Keratinocyte (primary cell): ENCODE data around the gene DIS3L2. TPM values are rescaled to one million over a fixed set of nuclear protein-coding genes. Genes with fewer than 3 reads are reported as not detected.
"Not testable (repeated sequence)": the region's sequence is repeated elsewhere in the genome, so short reads cannot be mapped to it uniquely, and the experiment has no call there.

Experiments
- DNase-seq: peaks from one replicate; pipeline ENCODE4 v3.0.0-alpha.2; 2011; ENCODE audit warnings: low read depth, missing footprints, low spot score
- FAIRE-seq: peaks from 2 replicates; lab custom pipeline; 2011; peaks lifted over from hg19 to GRCh38; lab: Jason Lieb, UNC
- H2AFZ ChIP-seq: 2 replicates; pipeline ENCODE4 v1.6.0; 2012; ENCODE audit warnings: low read length, control low read depth, inconsistent platforms; ENCODE audit not compliant: control insufficient read depth
- H3K27ac ChIP-seq: 2 replicates; pipeline ENCODE4 v1.5.1; 2011; ENCODE audit warnings: low read length; ENCODE audit not compliant: control insufficient read depth, insufficient read depth
- H3K27me3 ChIP-seq: 3 replicates; pipeline ENCODE4 v1.6.0; 2011; ENCODE audit warnings: low read length; ENCODE audit not compliant: control insufficient read depth, insufficient read depth; ENCODE audit errors: extremely low read depth
- H3K36me3 ChIP-seq, 2 experiments: 2 replicates in 1 of 2; 3 replicates in 1 of 2; pipeline ENCODE4 v1.5.1; 2011; ENCODE audit warnings: low read length in 2 of 2, mild to moderate bottlenecking in 1 of 2; ENCODE audit not compliant: control insufficient read depth in 2 of 2, insufficient read depth in 2 of 2; ENCODE audit errors: extremely low read depth in 1 of 2
- H3K4me1 ChIP-seq: 3 replicates; pipeline ENCODE4 v1.5.1; 2011; ENCODE audit warnings: low read length; ENCODE audit not compliant: control insufficient read depth, insufficient read depth; ENCODE audit errors: extremely low read depth
- H3K4me2 ChIP-seq: 3 replicates; pipeline ENCODE4 v1.6.0; 2011; ENCODE audit warnings: low read depth, low read length; ENCODE audit not compliant: control insufficient read depth, insufficient read depth; ENCODE audit errors: extremely low read depth
- H3K4me3 ChIP-seq, 3 experiments: fragments of 200-600 bp in 1 of 3; sonication (generic) in 1 of 3; 2 replicates in 2 of 3; 3 replicates in 1 of 3; pipeline ENCODE4 v1.5.1; 2011 to 2016; ENCODE audit warnings: low read length in 3 of 3, mild to moderate bottlenecking in 3 of 3, control low read depth in 2 of 3, inconsistent platforms in 1 of 3, low read depth in 1 of 3, mixed read lengths in 1 of 3, mixed run types in 1 of 3, moderate library complexity in 1 of 3; ENCODE audit not compliant: control insufficient read depth in 2 of 3, insufficient read depth in 2 of 3; ENCODE audit errors: extremely low read depth in 1 of 3
- H3K79me2 ChIP-seq: 2 replicates; pipeline ENCODE4 v1.6.0; 2012; ENCODE audit warnings: low read length; ENCODE audit not compliant: control insufficient read depth, insufficient read depth
- H3K9ac ChIP-seq: 3 replicates; pipeline ENCODE4 v1.6.0; 2011; ENCODE audit warnings: low read length; ENCODE audit not compliant: control insufficient read depth, insufficient read depth; ENCODE audit errors: extremely low read depth
- H3K9me1 ChIP-seq: 3 replicates; pipeline ENCODE4 v1.6.0; 2011; ENCODE audit warnings: low read length; ENCODE audit not compliant: control insufficient read depth, insufficient read depth; ENCODE audit errors: extremely low read depth
- H3K9me3 ChIP-seq: 2 replicates; pipeline ENCODE4 v1.5.1; 2012; ENCODE audit warnings: low read depth, low read length; ENCODE audit not compliant: control insufficient read depth
- H4K20me1 ChIP-seq: 3 replicates; pipeline ENCODE4 v1.6.0; 2011; ENCODE audit warnings: low read length; ENCODE audit not compliant: control insufficient read depth, insufficient read depth; ENCODE audit errors: extremely low read depth
- CTCF ChIP-seq, 3 experiments: IDR thresholded peaks in 1 of 3; conservative IDR thresholded peaks in 1 of 3; optimal IDR thresholded peaks in 1 of 3; 2 replicates in 2 of 3; 3 replicates in 1 of 3; pipeline versions ENCODE3 to v1.5.1; 2011; ENCODE audit warnings: low read length in 3 of 3, mild to moderate bottlenecking in 3 of 3, moderate library complexity in 2 of 3, control low read depth in 1 of 3, inconsistent platforms in 1 of 3; ENCODE audit not compliant: insufficient read depth in 2 of 3; ENCODE audit errors: extremely low read depth in 1 of 3
- EZH2 ChIP-seq: IDR thresholded peaks from one replicate; pipeline ENCODE4 v1.6.1; 2012; ENCODE audit warnings: inconsistent platforms, mild to moderate bottlenecking, low read length, moderate library complexity
- dilution Hi-C: fragments of 300-500 bp; cut with MboI; formaldehyde crosslinking; loops from one replicate; pipeline ENCODE4 v1.7.0; 2020; ENCODE audit warnings: low sequenced_read_pairs; ENCODE audit not compliant: extremely low pct_ligation_motif_present
- polyA plus RNA-seq, 5 experiments: library from polyadenylated mRNA; depleted of rRNA in 3 of 5; stranded (reverse) in 3 of 5; stranded (forward) in 1 of 5; unstranded in 1 of 5; fragments of >200 nt; gene quantifications; 1 replicate in 1 of 5; 2 replicates in 3 of 5; 3 replicates in 1 of 5; pipeline versions ENCODE4 v1.2.1 to v1.2.3, GENCODE V29; 2011 to 2012; ENCODE audit warnings: missing spikeins in 2 of 5, low read depth in 1 of 5, low replicate concordance in 1 of 5

The DIS3L2 gene
- polyA plus RNA-seq, 1 donor (not counting 4 experiments of a cell fraction or from before 2014, with no cell fraction given), result 8.6 TPM

GRCh38 chr2:232381204-232382031 is 419.9 kb downstream of the DIS3L2 start:
- DNase-seq, H3K4me1 ChIP-seq, H3K4me3 ChIP-seq, H4K20me1 ChIP-seq, H3K9me3 ChIP-seq, H3K4me2 ChIP-seq, H2AFZ ChIP-seq, H3K79me2 ChIP-seq, FAIRE-seq, H3K9me1 ChIP-seq, H3K36me3 ChIP-seq, H3K27ac ChIP-seq, dilution Hi-C loops, H3K9ac ChIP-seq: not testable (repeated sequence)
- H3K27me3 ChIP-seq, result peaks cover 44% of the 10 kb centered on the region

- Histone ChIP-seq H3K36me3 (no peaks in the 10 kb centered on the region), H3K9me3 (no peaks in the 10 kb centered on the region), H3K4me2 (no peak overlapping the region), H4K20me1 (no peaks in the 10 kb centered on the region), H3K9me1 (no peaks in the 10 kb centered on the region), H2AFZ (no peak overlapping the region), H3K4me3 (no peak overlapping the region), H3K27ac (no peak overlapping the region), H3K27me3 (peaks cover 56% of the 10 kb centered on the region), H3K4me1 (peaks cover 3% of the 10 kb centered on the region), H3K79me2 (no peaks in the 10 kb centered on the region), H3K9ac (no peak overlapping the region)
- TF ChIP-seq EZH2 (no peak), CTCF (optimal IDR thresholded peaks at IDR 0.05 in 1 of 3, IDR thresholded peaks at IDR 0.05 in 1 of 3, conservative IDR thresholded peaks at IDR 0.05 in 1 of 3; ENCODE audit: extremely low read depth in 1 of 3, insufficient read depth in 2 of 3, low read length in 3 of 3) (no peak)
- no peak for DNase-seq
- dilution Hi-C loops, result no loop called here
- FAIRE-seq, result no peak
Measured at GRCh38 chr2:232382331-232383225, 421.1 kb downstream of the DIS3L2 start.
